Uterus (tissue), 4 donors: ENCODE data around the gene MAPKAPK2. TPM values are rescaled to one million over a fixed set of nuclear protein-coding genes. Genes with fewer than 3 reads are reported as not detected.

Experiments used
- DNase-seq, 2 donors: peaks; one replicate each; pipeline ENCODE4 v3.0.0-alpha.2; 2019 to 2020
- H3K27ac ChIP-seq, 2 donors: fragments of 200-600 bp; sonication (generic); 1 replicate in 1 of 2; 2 replicates in 1 of 2; pipeline ENCODE4 v1.5.1; 2016 to 2018
- H3K27me3 ChIP-seq, 2 donors: fragments of 200-600 bp; sonication (generic); one replicate each; pipeline ENCODE4 v1.5.1; 2018 to 2019; ENCODE audit warnings: control low read depth in 1 of 2
- H3K36me3 ChIP-seq, 2 donors: fragments of 200-600 bp; sonication (generic); one replicate each; pipeline ENCODE4 v1.5.1; 2019; ENCODE audit warnings: control low read depth in 1 of 2
- H3K4me1 ChIP-seq, 2 donors: fragments of 200-600 bp; sonication (generic); one replicate each; pipeline ENCODE4 v1.5.1; 2018 to 2019; ENCODE audit warnings: control low read depth in 1 of 2
- H3K4me3 ChIP-seq, 2 donors: fragments of 200-600 bp; sonication (generic); 1 replicate in 1 of 2; 2 replicates in 1 of 2; pipeline ENCODE4 v1.5.1; 2018 to 2019; ENCODE audit warnings: mild to moderate bottlenecking in 1 of 2
- H3K9me3 ChIP-seq, 2 donors: fragments of 200-600 bp; sonication (generic); one replicate each; pipeline ENCODE4 v1.5.1; 2019; ENCODE audit warnings: control low read depth in 1 of 2
- CTCF ChIP-seq, 4 experiments: fragments of 200-600 bp in 2 of 4; fragments of 450-650 bp in 2 of 4; sonication (generic) in 2 of 4; IDR thresholded peaks; one replicate each; pipeline ENCODE4 v1.5.1; 2016 to 2019; ENCODE audit warnings: antibody characterized with exemption in 4 of 4, mild to moderate bottlenecking in 2 of 4, moderate library complexity in 1 of 4
- POLR2A ChIP-seq, 2 donors: fragments of 450-650 bp; IDR thresholded peaks; one replicate each; pipeline ENCODE4 v1.6.1; 2016; ENCODE audit warnings: antibody characterized with exemption in 2 of 2, mild to moderate bottlenecking in 1 of 2, moderate library complexity in 1 of 2
- intact Hi-C: fragments of 100-400 bp; cut with DNase I; formaldehyde crosslinking; loops from one replicate; pipeline ENCODE4 v1.15.1; 2023; ENCODE audit warnings: low total_unique reads
- total RNA-seq, 4 donors: library from RNA; depleted of rRNA in 3 of 4; stranded (reverse); fragments of >200 nt in 3 of 4; gene quantifications; one replicate each; pipeline versions ENCODE4 v1.1.0 to v1.2.4, GENCODE V29; 2014 to 2023
- donor health status: DM: yes; HTN: yes; CAD: no.

Gene MAPKAPK2
- total RNA-seq, result 10 to 100 TPM; 17.1 to 89.2 (median 27.4) TPM

- no peak for TF ChIP-seq CTCF (IDR thresholded peaks at IDR 0.05)
- TF ChIP-seq POLR2A (IDR thresholded peaks at IDR 0.05), result peak in 1 of 2 donors; percentile 74
- Histone ChIP-seq H3K4me3 (peak within 1 kb of the TSS; percentile 46 to 91), H3K9me3 (no peaks in the 10 kb centered on the region), H3K36me3 (no peaks in the 10 kb centered on the region), H3K4me1 (peaks cover 0 to 20% of the 10 kb centered on the region in 2 donors), H3K27me3 (no peaks in the 10 kb centered on the region), H3K27ac (peak within 1 kb of the TSS; percentile 95 to 99)
- DNase-seq, result peak; percentile 75 to 81
- intact Hi-C loops, result no loop called here
Measured at GRCh38 chr1:206684478-206685333, at the start of gene MAPKAPK2. TSS of gene MAPKAPK2 (plus strand) at chr1:206684905. CDS start at chr1:206685230, 325 bp downstream.

GRCh38 chr1:206635080-206635977 is 49.4 kb upstream of the MAPKAPK2 start, which contains the start of gene DYRK3:
TSS of gene DYRK3 (plus strand) at chr1:206635536. CDS start at chr1:206635704, 168 bp downstream.
- peak; percentile 95 to 97 for DNase-seq
- Histone ChIP-seq H3K36me3 (no peaks in the 10 kb centered on the region), H3K27me3 (no peaks in the 10 kb centered on the region), H3K27ac (peak within 1 kb of the TSS; percentile 82 to 89), H3K4me1 (peaks cover 0 to 7% of the 10 kb centered on the region in 2 donors), H3K9me3 (no peaks in the 10 kb centered on the region), H3K4me3 (peak within 1 kb of the TSS; percentile 64 to 91)
- intact Hi-C loops, result no loop called here
- peak; percentile 18 to 52 (median 31) for TF ChIP-seq CTCF (IDR thresholded peaks at IDR 0.05)
- peak; percentile 98 to 99 for TF ChIP-seq POLR2A (IDR thresholded peaks at IDR 0.05)

GRCh38 chr1:206635978-206636345 is 48.7 kb upstream of the MAPKAPK2 start:
- peak overlapping the region; percentile 82 to 89 for H3K27ac ChIP-seq
- TF ChIP-seq CTCF (IDR thresholded peaks at IDR 0.05) (no peak), POLR2A (IDR thresholded peaks at IDR 0.05) (no peak)
- intact Hi-C loops, result no loop called here
- peak overlapping the region; percentile 64 to 91 for H3K4me3 ChIP-seq
- DNase-seq, result no peak
- no peaks in the 10 kb centered on the region for H3K9me3 ChIP-seq
- H3K27me3 ChIP-seq, result no peaks in the 10 kb centered on the region
- peaks cover 0 to 7% of the 10 kb centered on the region in 2 donors for H3K4me1 ChIP-seq
- no peaks in the 10 kb centered on the region for H3K36me3 ChIP-seq

GRCh38 chr1:206636671-206637070 is 48.0 kb upstream of the MAPKAPK2 start:
- no peaks in the 10 kb centered on the region for H3K27me3 ChIP-seq
- intact Hi-C loops, result no loop called here
- peaks cover 0 to 7% of the 10 kb centered on the region in 2 donors for H3K4me1 ChIP-seq
- no peak for DNase-seq
- H3K4me3 ChIP-seq, result peak overlapping the region in 1 of 2 donors; percentile 91
- peak overlapping the region; percentile 82 to 89 for H3K27ac ChIP-seq
- TF ChIP-seq POLR2A (IDR thresholded peaks at IDR 0.05) (no peak), CTCF (IDR thresholded peaks at IDR 0.05) (no peak)
- no peaks in the 10 kb centered on the region for H3K36me3 ChIP-seq
- H3K9me3 ChIP-seq, result no peaks in the 10 kb centered on the region
